BE2C (cell line): Measurements from ENCODE around the gene KCNH1.

ENCODE experiments used
- DNase-seq: peaks from one replicate; pipeline ENCODE4 v3.0.0-alpha.2; 2020
- H3K27me3 ChIP-seq: fragments of 250-450 bp; sonication (Bioruptor Pico); 2 replicates; pipeline ENCODE4 v1.5.1; 2020; ENCODE audit warnings: mild to moderate bottlenecking
- H3K36me3 ChIP-seq: fragments of 250-450 bp; sonication (Bioruptor Pico); 2 replicates; pipeline ENCODE4 v1.5.1; 2020; ENCODE audit warnings: mild to moderate bottlenecking
- H3K4me1 ChIP-seq: fragments of 250-450 bp; sonication (Bioruptor Pico); 2 replicates; pipeline ENCODE4 v1.5.1; 2020
- H3K4me3 ChIP-seq: 2 replicates; pipeline ENCODE4 v1.5.1; 2011; ENCODE audit warnings: low read depth, low read length
- H3K9me3 ChIP-seq: fragments of 250-450 bp; sonication (Bioruptor Pico); 2 replicates; pipeline ENCODE4 v1.5.1; 2020
- CTCF ChIP-seq: IDR thresholded peaks from 2 replicates; pipeline ENCODE4 v1.5.1; 2012; ENCODE audit warnings: mild to moderate bottlenecking, low read depth, low read length

The KCNH1 gene

GRCh38 chr1:210754878-210755665 lies 378.9 kb downstream of the KCNH1 start:
- no peaks in the 10 kb centered on the region for H3K36me3 ChIP-seq
- H3K27me3 ChIP-seq = no peaks in the 10 kb centered on the region
- H3K4me3 ChIP-seq = no peak overlapping the region
- TF ChIP-seq CTCF = no peak
- H3K9me3 ChIP-seq = no peaks in the 10 kb centered on the region
- H3K4me1 ChIP-seq = no peaks in the 10 kb centered on the region; the same call in 1 of the 2 replicates
- DNase-seq = peak; percentile 49

- no peaks in the 10 kb centered on the region; the same call in 1 of the 2 replicates for H3K4me1 ChIP-seq
- H3K9me3 ChIP-seq = no peaks in the 10 kb centered on the region
- no peak for DNase-seq
- no peaks in the 10 kb centered on the region for H3K27me3 ChIP-seq
- TF ChIP-seq CTCF = no peak
- H3K36me3 ChIP-seq = no peaks in the 10 kb centered on the region
- no peak overlapping the region for H3K4me3 ChIP-seq
These were observed 382.0 kb downstream of the KCNH1 start for GRCh38 chr1:210751911-210752310.

- Histone ChIP-seq H3K9me3 (no peaks in the 10 kb centered on the region), H3K36me3 (no peaks in the 10 kb centered on the region), H3K4me3 (no peak overlapping the region), H3K27me3 (no peaks in the 10 kb centered on the region), H3K4me1 (no peaks in the 10 kb centered on the region)
- TF ChIP-seq CTCF = no peak
- DNase-seq = no peak
These were observed 383.5 kb downstream of the KCNH1 start for GRCh38 chr1:210750468-210750867.

GRCh38 chr1:210748796-210749195 lies 385.2 kb downstream of the KCNH1 start:
- Histone ChIP-seq H3K27me3 (no peaks in the 10 kb centered on the region), H3K4me3 (no peak overlapping the region)
- DNase-seq = no peak

GRCh38 chr1:210747890-210748289 lies 386.1 kb downstream of the KCNH1 start:
- Histone ChIP-seq H3K9me3 (no peaks in the 10 kb centered on the region), H3K36me3 (no peaks in the 10 kb centered on the region), H3K4me3 (no peak overlapping the region), H3K4me1 (no peaks in the 10 kb centered on the region), H3K27me3 (no peaks in the 10 kb centered on the region)
- no peak for DNase-seq
- TF ChIP-seq CTCF = no peak

More at GRCh38 chr1:210748796-210749195, 385.2 kb downstream of the KCNH1 start:
- H3K36me3 ChIP-seq = no peaks in the 10 kb centered on the region
- no peaks in the 10 kb centered on the region for H3K4me1 ChIP-seq
- TF ChIP-seq CTCF = no peak
- H3K9me3 ChIP-seq = no peaks in the 10 kb centered on the region

GRCh38 chr1:210747112-210747511 lies 386.8 kb downstream of the KCNH1 start:
- DNase-seq = no peak
- H3K27me3 ChIP-seq = no peaks in the 10 kb centered on the region
- no peaks in the 10 kb centered on the region for H3K4me1 ChIP-seq
- no peak for TF ChIP-seq CTCF
- H3K4me3 ChIP-seq = no peak overlapping the region
- H3K9me3 ChIP-seq = no peaks in the 10 kb centered on the region
- H3K36me3 ChIP-seq = no peaks in the 10 kb centered on the region
